ENCODE measurements around the gene C1R.

The C1R gene

DNA sequence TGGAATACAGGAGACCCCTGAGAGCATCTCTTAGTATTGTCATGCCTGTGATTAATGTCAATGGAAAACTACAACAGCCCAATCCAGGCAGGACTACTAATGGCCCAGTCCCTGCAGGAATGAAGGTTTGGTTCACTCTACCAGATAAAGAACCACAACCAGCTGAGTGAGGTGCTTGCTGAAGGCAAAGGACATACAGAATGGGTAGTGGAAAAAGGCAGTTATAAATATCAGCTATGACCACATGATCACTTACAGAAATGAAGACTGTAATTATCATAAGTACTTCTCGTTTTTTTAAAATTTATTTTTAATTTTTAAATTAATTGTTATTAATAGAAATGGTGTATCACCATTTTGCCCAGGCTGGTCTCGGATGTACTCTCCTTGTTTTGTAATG is 56.8 kb downstream of the C1R start:
- no peak for DNase-seq (ENCODE audit: low read depth)

- DNase-seq (ENCODE audit: low read depth) = no peak
These were observed 57.8 kb downstream of the C1R start for GRCh38 chr12:7034464-7034863.

- DNase-seq (ENCODE audit: low read depth) = no peak
These were observed 59.3 kb downstream of the C1R start for GRCh38 chr12:7032990-7033389.

GRCh38 chr12:7031306-7031705 is 60.9 kb downstream of the C1R start:
- DNase-seq (ENCODE audit: low read depth) = no peak
